ENCODE data around the gene GOSR2. TPM values are rescaled to one million over a fixed set of nuclear protein-coding genes. Genes with fewer than 3 reads are reported as not detected.

Gene GOSR2
- total and polyA plus RNA-seq, 9 of the 15 experiments (the other 6 are each of a cell fraction or from before 2014, with no cell fraction given) = 32.7 to 96.3 (median 48.9) TPM

DNA sequence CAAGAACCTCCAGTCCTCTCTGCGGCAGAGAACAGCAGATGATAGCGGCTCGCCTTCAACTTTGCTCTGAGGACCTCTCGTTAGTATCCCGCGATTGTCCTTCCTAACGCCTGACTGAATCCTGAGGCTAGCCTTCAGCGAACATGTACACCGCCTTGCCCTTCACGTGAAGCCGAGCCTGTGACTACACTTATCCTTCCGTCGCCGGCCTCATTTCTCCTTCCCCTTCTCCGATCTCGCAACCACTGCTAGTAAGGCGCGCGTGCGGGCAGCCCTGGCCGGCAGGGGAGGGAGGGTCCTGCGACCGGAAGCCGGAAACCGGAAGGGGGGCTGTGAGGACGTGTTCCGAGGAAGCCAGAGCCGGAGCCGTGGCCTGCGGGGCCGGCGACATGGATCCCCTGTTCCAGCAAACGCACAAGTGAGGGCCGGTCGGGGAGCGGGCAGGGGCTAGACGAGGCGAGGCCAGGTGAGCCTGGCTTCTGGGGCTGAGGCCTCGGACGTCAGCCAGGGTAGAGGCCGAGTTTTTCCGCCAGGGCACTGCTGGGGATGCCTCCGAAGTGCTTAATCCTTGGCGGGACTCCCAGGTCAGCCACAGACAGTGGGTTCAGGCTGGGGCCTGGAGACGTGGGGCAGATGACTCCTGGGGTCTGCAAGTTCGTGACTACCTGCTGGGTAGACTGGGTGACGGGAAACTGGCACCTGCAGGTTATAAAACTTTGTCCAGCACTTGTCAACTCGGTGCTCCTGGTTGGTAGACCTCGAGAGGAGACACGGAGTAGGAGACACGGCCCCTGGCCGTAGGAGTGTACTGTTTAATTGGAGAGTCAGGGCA lies at the start of gene GOSR2 (continued):
- TF ChIP-seq, protein P1, sequence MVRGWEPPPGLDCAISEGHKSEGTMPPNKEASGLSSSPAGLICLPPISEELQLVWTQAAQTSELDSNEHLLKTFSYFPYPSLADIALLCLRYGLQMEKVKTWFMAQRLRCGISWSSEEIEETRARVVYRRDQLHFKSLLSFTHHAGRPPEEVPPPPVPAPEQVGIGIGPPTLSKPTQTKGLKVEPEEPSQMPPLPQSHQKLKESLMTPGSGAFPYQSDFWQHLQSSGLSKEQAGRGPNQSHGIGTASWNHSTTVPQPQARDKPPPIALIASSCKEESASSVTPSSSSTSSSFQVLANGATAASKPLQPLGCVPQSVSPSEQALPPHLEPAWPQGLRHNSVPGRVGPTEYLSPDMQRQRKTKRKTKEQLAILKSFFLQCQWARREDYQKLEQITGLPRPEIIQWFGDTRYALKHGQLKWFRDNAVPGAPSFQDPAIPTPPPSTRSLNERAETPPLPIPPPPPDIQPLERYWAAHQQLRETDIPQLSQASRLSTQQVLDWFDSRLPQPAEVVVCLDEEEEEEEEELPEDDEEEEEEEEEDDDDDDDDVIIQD (CRISPR knock-in tag; IDR thresholded peaks at IDR 0.05) = no peak
- TF ChIP-seq ZNF311 (CRISPR knock-in tag; IDR thresholded peaks at IDR 0.05) (no peak), MBD2 (IDR thresholded peaks at IDR 0.05; ENCODE audit: borderline replicate concordance, low read depth) (peak; percentile 89), SRSF7 (optimal IDR thresholded peaks at IDR 0.05; ENCODE audit: low read depth, low read length) (no peak), ZSCAN32 (CRISPR knock-in tag; IDR thresholded peaks at IDR 0.05) (0 out of 2 replicates have a peak, but pooled peaks have one; percentile 17), EGR1 (conservative IDR thresholded peaks at IDR 0.05) (no peak), POLR3G (IDR thresholded peaks at IDR 0.05; ENCODE audit: extremely low read depth, insufficient read length, insufficient replicate concordance) (no peak), MCM5 (IDR thresholded peaks at IDR 0.05; ENCODE audit: low read depth) (no peak), HEY1 (CRISPR knock-in tag; IDR thresholded peaks at IDR 0.05; ENCODE audit: borderline replicate concordance) (no peak), ASH1L (IDR thresholded peaks at IDR 0.05; ENCODE audit: borderline replicate concordance, low read depth, partially characterized antibody) (no peak), SAP30 (IDR thresholded peaks at IDR 0.05; ENCODE audit: borderline replicate concordance, insufficient read depth, low read depth, low read length, poor library complexity, severe bottlenecking) (peak; percentile 86), TARDBP (IDR thresholded peaks at IDR 0.05) (0 out of 2 replicates have a peak, but pooled peaks have one; percentile 59), RBM39 (optimal IDR thresholded peaks at IDR 0.05; ENCODE audit: low read depth, low read length) (no peak), ZNF121 (CRISPR knock-in tag; conservative IDR thresholded peaks at IDR 0.05) (no peak), CREB1 (IDR thresholded peaks at IDR 0.05) (peak; percentile 32; the same call in 1 of the 2 replicates), CREB1 (CRISPR knock-in tag; IDR thresholded peaks at IDR 0.05) (peak; percentile 71; the same call in 1 of the 2 replicates), CBFB (CRISPR knock-in tag; IDR thresholded peaks at IDR 0.05) (0 out of 2 replicates have a peak, but pooled peaks have one; percentile 36), HNRNPL (IDR thresholded peaks at IDR 0.05; ENCODE audit: low read depth, low read length) (no peak), RFX5 (IDR thresholded peaks at IDR 0.05; ENCODE audit: low read depth, low read length) (no peak)
- TF ChIP-seq, protein P2, sequence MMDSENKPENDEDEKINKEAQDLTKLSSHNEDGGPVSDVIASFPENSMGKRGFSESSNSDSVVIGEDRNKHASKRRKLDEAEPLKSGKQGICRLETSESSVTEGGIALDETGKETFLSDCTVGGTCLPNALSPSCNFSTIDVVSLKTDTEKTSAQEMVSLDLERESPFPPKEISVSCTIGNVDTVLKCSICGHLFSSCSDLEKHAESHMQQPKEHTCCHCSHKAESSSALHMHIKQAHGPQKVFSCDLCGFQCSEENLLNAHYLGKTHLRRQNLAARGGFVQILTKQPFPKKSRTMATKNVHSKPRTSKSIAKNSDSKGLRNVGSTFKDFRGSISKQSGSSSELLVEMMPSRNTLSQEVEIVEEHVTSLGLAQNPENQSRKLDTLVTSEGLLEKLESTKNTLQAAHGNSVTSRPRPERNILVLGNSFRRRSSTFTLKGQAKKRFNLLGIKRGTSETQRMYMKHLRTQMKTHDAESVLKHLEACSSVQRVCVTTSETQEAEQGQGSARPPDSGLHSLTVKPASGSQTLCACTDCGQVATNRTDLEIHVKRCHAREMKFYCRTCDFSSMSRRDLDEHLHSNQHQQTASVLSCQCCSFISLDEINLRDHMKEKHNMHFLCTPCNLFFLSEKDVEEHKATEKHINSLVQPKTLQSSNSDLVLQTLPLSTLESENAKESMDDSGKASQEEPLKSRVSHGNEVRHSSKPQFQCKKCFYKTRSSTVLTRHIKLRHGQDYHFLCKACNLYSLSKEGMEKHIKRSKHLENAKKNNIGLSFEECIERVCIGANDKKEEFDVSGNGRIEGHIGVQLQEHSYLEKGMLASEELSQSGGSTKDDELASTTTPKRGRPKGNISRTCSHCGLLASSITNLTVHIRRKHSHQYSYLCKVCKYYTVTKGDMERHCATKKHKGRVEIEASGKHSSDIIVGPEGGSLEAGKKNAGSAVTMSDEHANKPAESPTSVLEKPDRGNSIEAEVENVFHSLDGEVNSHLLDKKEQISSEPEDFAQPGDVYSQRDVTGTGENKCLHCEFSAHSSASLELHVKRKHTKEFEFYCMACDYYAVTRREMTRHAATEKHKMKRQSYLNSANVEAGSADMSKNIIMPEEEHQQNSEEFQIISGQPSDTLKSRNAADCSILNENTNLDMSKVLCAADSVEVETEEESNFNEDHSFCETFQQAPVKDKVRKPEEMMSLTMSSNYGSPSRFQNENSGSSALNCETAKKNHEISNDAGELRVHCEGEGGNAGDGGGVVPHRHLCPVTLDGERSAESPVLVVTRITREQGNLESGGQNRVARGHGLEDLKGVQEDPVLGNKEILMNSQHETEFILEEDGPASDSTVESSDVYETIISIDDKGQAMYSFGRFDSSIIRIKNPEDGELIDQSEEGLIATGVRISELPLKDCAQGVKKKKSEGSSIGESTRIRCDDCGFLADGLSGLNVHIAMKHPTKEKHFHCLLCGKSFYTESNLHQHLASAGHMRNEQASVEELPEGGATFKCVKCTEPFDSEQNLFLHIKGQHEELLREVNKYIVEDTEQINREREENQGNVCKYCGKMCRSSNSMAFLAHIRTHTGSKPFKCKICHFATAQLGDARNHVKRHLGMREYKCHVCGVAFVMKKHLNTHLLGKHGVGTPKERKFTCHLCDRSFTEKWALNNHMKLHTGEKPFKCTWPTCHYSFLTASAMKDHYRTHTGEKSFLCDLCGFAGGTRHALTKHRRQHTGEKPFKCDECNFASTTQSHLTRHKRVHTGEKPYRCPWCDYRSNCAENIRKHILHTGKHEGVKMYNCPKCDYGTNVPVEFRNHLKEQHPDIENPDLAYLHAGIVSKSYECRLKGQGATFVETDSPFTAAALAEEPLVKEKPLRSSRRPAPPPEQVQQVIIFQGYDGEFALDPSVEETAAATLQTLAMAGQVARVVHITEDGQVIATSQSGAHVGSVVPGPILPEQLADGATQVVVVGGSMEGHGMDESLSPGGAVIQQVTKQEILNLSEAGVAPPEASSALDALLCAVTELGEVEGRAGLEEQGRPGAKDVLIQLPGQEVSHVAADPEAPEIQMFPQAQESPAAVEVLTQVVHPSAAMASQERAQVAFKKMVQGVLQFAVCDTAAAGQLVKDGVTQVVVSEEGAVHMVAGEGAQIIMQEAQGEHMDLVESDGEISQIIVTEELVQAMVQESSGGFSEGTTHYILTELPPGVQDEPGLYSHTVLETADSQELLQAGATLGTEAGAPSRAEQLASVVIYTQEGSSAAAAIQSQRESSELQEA (IDR thresholded peaks at IDR 0.05; ENCODE audit: low read depth) = no peak
